Sciatic nerve (tissue), 2 donors: Measurements from ENCODE around the gene EIF1. TPM values are rescaled to one million over a fixed set of nuclear protein-coding genes. Genes with fewer than 3 reads are reported as not detected.
"Not testable (repeated sequence)": the region's sequence is repeated elsewhere in the genome, so short reads cannot be mapped to it uniquely, and the experiment has no call there.

Source experiments
- ATAC-seq: fragments of 200-7000 bp; cut with Tn5 transposase; one replicate; pipeline ENCODE4 v1.9.1; 2020; ENCODE audit warnings: mild to moderate bottlenecking, moderate library complexity
- DNase-seq: peaks from one replicate; pipeline ENCODE4 v3.0.0-alpha.2; 2020; ENCODE audit warnings: low spot score
- intact Hi-C: fragments of 100-400 bp; cut with DNase I; formaldehyde crosslinking; loops from one replicate; pipeline ENCODE4 v1.14.2; 2022
- total RNA-seq: library from RNA; stranded (reverse); fragmentation: NEBNext Ultra II Directional; extraction: Animal tissue kit (Norgen Biotek cat#: 25700); gene quantifications from one replicate; pipeline ENCODE4 v1.2.1, GENCODE V29; 2021
- donor health status: DM: no; HTN: no; CAD: no.
- donor health status: DM: no; HTN: no; CAD: no.

EIF1 gene
- total RNA-seq, 1 donor from 2014 or later = 891 TPM

DNA sequence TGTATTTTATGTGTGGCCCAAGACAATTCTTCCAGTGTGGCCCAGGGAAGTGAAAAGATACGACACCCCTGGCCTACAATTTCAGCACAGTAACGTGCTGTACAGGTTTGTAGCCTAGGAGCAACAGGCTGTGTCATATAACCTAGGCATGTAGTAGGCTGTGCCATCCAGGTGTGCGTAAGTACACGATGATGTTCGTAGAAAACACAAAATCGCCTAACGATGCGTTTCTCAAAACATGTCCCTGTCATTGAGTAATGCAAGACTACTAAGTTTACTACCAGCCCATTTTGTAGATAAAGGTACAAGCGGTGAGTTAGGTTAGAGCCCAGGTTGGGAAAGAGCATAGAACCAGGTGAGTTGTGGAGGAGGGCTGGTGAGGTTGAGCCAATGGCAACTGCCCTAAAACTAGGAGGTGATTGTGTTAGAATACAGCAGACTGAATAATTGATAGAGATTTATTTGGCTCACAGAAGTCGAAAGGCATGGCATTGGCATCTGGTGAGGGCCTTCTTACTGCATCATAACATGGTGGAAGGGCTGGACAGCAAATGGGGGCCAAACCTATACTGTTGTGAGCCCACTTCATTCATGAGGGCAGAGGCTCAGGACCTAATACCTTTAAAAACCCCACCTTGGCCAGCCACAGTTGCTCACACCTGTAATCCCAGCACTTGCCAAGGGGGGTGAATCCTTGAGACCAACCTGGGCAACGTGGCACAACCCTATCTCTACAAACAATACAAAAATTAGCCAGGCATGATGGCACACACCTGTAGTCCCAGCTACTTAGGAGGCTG is 4.2 kb downstream of the EIF1 start:
- DNase-seq (no peak), ATAC-seq (no peak)
- intact Hi-C loops = no loop called here

DNA sequence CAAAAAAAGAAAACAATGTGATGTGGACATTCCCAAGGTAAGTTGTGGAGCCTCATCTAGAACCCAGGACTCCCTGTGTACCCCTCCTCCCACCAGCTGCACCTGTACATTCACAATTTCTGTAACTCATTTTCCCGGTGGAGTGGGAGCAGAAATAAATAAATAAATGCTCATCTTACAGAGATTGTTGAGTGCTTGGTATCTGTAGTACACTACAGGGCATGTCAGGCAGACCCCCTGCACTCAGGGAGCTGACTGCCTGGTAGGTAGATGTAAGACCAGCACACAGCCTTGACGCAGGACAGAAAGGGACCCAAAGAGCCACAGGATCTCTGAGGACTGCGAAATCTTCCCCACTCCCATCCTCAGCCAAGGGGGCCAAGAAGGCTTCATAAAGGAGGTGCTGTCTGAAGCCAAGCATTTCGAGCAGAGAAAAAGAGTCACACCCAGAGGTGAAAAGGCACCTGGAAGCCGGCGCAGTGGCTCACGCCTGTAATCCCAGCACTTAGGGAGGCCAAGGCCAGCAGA is 6.5 kb downstream of the EIF1 start:
- ATAC-seq = no peak
- intact Hi-C loops = no loop called here
- DNase-seq = no peak

DNA sequence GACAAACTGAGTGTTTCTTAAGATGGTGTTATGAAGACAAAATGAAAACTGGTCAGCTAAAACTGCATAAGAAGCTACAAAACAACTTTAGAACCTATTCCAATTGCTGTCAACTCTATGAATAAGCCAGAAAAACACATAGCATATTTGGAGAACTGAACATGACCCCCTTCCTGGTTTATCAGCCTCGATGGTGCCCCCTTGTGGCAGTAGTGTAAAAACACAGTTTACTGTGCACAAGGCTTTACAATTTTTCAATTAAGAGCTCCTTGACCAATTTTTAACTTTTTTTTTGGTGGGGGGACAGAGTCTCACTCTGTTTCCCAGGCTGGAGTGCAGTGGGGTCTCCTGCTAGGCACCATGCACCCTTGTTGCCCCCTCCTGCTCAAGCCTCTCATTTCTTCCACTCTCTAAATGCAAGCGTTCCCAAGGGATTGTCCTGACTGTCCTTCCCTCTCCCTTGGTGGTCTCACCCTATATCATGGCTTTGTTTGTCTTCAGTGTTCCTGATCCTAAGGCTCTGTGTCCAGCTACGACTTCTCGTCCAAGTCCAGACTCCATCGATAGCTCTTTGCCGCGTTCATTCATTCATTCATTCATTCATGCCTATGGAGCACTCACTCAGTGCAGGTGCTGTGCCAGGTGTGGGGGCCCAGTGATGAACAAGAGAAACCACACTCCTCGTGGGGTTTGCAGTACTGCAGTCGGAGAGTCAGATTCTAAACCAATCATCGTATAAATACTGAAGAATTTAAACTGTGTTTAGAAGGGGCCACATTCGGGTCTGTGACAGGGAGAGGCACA is 7.5 kb downstream of the EIF1 start:
- ATAC-seq (peak; percentile 44), DNase-seq (peak; percentile 83)

DNA sequence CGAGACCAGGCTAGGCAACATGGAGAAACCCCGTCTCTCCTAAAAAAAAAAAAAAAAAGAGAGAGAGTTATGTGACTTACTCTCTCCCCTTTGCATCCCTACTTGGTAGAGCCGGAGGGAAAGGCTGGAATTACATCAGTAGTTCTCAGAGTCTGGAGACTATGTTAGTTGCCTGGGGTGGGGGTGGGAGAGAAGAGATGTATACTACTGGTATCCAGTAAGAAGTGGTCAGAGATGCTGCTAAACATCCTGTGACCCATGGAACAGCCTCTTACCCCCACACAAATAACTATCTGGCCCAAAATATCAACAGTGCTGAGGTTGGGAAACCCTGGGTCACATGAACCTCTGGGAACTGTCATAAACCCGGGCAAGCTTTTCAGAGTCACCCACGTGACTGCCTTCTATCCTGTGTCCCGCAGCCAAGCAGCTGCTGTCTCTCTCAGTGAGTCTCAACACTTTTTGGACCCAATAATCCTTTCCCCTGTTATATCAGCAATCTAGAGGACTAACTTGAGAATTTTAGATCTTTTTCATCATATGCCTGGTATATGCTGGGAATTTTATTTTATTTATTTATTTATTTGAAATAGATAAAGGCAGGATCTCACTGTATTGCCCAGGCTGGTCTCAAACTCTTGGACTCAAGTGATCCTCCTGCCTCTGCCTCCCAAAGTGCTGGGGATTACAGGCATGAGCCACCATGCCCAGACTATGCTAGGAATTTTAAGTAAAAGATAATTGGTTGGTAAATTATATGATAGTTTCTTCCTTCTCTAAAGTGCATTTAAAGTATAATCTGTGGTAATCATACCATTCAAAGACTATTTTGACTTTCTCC is 8.7 kb downstream of the EIF1 start:
- peak; percentile 95 for ATAC-seq
- intact Hi-C loops = no loop called here
- peak; percentile 77 for DNase-seq

More for the DNA sequence above, 7.5 kb downstream of the EIF1 start:
- intact Hi-C loops = no loop called here

DNA sequence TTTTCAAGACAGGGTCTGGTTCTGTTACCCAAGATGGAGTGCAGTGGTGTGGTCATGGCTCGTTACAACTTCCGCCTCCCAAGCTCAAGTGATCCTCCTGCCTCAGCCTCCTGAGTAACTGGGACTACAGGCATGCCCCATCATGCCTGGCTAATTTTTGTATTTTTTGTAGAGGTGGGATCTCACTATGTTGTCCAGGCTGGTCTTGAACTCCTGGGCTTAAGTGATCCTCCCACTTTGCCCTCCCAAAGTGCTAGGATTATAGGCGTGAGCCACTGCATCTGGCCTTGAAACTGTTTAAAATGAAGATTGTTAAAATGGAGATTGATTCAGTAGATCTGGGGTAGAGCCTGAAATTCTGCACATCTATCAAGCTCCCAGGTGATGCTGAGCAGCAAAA is 12.2 kb downstream of the EIF1 start:
- DNase-seq, ATAC-seq, intact Hi-C loops: not testable (repeated sequence)

DNA sequence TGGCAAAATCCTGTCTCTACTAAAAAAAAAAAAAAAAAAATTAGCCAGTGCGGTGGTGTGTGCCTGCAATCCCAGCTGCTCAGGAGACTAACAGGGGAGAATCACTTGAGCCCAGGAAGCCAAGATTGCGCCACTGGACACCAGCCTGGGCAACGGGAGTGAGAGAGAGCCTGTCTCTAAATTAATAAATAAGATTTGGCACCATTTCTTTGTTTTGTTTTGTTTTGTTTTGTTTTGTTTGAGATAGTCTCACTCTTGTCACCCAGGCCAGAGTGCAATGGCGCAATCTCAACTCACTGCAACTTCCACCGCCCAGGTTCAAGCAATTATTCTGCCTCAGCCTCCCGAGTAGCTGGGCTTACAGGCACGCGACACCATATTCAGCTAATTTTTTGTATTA is 14.0 kb downstream of the EIF1 start:
- ATAC-seq (no peak), DNase-seq (no peak)
- intact Hi-C loops = no loop called here

DNA sequence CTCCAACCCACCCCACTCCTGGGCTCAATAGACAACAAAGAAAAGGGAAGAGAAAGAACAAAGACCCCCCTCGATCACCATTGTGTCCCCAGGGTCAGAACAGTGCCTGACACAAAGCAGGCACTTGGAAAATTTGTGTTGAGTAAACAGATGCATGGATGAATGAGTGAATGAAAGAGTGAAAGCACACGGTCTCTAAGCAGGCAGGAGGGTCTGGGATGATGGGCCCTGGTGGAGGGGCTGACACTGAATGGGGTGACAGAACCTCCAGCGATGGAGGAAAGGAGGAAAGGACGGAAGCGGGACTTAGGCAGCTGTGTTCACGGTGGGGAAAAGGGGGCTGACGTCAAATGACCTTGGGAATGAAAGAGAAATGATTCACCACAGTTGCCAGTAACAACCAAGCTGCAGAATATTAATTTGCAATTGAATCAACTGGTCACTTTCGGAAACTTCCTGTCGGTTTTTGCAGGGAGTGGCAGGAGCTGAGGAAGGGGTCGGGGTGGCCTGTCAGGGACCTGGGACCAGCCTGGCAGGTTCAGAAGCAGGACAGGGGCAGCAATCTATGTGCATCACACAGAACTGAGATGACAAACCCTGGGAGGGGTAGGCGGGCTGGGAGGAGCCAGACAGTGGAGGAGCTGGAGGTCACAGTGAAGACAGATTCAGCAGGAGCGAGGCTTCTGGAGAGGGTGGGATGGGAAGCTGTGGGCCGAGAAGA is 16.7 kb downstream of the EIF1 start:
- no peak for DNase-seq
- intact Hi-C loops = no loop called here
- peak; percentile 59 for ATAC-seq

DNA sequence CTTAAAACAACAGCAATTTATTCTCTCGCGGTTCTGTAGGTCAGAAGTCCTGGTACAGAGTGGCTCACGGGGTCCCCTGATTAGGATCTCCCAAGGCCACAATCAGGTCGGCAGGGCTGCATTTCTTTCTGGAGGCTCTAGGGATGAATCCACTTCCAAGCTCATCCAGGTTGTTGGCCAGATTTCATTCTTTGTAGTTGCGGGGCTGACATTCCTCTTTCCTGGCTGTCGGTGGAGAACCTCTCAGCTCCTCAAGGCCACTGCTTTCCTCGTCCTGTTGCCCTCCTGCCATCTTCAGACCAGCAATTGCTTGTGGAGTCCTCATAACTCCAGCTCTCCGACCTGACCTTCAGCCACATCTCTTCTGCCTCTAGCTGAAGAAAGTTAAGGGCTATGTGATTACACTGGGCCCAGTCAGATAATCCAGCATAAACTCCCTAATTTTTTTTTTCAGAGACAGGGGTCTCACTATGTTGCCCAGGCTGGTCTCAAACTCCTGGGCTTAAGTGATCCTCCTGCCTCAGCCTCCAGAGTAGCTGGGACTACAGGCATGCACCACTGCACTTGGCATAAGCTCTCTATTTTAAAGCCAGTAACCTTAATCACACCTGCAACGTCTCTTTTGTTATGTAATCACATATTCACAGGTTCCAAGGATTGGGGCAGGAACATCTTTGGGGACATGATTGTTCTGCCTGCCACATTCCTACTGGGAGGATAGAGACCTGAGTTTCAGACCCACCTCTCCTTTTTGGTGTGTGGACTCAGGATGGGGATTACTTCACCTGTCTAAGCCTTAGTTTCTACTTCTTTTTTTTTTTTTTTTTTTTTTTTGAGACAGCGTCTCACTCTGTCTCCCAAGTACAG is 19.4 kb downstream of the EIF1 start:
- ATAC-seq (no peak), DNase-seq (no peak)
- intact Hi-C loops = no loop called here

DNA sequence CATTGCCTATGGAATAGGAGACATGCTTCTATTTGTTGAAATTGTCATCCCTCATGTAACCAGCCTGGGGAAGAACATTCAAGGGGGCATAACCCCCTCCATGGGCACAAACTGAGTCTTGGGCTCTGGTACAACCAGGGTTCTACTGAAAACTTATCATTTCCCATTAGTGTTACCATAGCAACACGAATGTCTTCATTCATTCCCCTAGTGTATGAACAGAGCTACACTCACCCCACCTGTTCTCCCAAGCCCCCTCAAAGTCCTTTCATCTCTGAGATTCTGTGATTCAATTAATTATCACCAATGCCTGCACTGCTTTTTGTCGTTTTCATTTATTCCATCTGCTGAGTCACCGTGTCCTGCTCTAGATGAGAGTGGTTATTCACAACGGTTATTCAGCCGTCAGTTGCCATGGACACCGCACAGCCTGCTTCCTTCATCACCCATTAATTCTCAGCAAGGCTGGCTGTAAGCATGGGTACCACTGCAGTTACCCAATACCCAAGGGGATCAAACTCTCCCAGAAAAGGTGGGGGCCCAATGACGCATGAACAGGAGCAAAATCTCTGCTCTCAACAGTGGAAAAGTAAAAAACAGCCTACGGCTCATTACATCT is 21.9 kb downstream of the EIF1 start:
- ATAC-seq (no peak), DNase-seq (no peak)
- intact Hi-C loops = no loop called here

DNA sequence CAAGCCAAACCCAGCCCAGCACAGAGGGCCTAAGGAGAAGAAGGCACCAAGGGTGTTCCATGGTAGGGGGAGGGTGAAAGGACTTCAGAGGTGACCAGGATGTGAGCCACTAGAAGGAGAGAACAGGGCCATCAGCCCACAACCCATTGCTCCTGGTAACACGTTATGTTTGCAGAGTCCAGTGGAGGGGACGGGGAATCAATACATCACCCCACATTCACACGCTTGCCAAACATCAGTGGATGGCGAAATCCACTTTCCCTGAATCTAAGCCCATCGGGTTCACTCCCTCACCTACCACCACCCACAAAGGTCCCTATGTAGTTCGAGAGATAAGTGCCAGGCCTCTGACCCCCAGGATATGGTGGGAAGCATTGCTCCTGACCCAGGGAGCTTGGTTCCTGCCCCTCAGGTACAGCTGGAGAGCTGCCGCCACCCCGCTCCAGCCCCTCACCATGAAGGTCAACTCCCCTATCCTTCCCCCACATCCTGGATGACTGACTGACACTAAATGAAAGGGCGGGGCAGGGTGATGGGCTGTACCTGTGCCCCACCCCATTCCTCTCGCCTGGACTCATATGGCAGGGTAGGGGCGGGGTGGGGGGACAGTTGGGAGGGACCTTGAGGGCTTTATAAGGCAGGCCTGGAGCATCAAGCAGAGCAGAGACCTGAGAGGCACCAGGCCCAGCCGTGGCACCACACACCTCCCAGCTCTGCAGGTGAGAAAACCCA is 23.1 kb downstream of the EIF1 start, which contains the start of gene GAST:
TSS of gene GAST (plus strand) at position 663 of the 732 bp plus-strand sequence. CDS start 3,106 bp downstream, outside the sequence.
- no peak for DNase-seq
- no peak for ATAC-seq
- intact Hi-C loops = no loop called here

DNA sequence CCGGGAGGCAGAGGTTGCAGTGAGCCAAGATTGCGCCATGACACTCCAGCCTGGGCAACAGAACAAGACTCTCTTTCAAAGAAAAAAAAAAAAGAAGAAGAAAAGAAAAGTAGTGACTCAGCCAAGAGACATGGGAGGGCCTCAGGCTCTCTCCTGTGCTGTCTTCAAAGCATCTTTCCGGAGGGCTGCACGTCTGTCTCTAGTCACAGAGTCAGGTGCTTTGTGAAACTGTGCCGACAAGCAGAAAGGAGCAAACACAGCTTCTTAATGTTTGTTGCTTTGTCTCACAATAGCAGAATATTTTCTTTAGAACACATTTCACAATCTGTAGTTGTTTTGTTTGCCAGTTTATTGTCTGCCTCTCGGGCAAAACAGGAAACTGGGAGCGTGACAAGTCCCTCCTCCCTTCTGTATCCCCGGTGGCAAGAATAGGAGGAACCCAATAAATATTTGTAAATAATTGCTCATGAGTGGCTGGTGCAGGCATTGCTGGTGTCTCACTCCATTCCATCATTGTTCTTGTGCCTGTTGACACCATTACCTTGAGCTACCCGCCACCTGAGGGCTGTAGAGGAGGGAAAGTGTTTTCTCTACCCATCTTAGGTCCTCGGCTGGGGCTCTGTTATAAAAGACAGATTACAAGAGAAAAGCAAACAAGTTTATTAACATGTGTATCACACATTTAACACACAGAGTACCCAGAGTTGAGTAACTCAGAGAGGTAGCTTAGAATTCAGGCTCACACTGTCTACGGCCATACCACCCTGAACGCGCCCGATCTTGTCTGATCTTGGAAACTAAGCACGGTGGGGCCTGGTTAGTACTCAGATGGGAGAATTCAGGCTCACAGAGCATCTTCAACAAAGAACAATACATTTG is 29.0 kb downstream of the EIF1 start:
- intact Hi-C loops = no loop called here
- DNase-seq (no peak), ATAC-seq (peak; percentile 46)

DNA sequence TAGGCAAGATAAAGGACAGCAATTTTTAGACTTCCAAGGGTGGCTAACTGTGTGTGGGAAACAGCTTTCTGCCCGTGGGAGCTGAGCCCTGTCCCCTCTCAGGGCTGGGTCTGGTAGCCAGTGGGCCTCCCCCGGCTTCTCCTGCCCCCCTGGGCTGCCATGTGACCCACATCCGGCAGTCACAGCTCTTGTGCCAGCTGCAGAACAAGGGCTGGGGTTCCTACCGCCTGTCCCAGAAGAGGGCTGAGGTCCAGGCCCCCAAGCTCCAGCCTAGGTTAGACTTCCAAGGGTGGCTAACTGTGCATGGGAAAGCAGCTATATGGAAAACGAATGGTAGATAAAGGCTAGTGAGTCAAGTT is 29.6 kb downstream of the EIF1 start:
- no peak for DNase-seq
- no peak for ATAC-seq
- intact Hi-C loops = no loop called here

DNA sequence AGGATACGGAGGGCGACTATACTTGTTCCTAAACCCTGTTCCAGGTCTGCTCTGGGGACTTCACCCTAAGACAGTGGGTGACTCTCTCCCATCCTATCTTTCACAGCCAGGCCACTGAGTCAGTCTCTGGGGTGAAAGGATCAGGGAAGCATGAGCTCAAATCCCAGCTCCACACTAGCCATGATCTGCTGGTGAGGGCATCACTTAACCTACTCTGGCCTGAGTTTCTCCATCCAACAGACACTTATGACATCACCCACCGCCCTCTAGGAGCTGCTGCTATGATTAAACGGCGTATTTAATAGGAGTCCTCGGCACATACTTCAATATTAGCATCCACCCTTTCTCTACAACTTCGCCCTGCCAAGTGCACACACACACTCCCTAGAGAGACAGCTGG is 33.5 kb downstream of the EIF1 start:
- intact Hi-C loops = no loop called here
- ATAC-seq (no peak), DNase-seq (no peak)

DNA sequence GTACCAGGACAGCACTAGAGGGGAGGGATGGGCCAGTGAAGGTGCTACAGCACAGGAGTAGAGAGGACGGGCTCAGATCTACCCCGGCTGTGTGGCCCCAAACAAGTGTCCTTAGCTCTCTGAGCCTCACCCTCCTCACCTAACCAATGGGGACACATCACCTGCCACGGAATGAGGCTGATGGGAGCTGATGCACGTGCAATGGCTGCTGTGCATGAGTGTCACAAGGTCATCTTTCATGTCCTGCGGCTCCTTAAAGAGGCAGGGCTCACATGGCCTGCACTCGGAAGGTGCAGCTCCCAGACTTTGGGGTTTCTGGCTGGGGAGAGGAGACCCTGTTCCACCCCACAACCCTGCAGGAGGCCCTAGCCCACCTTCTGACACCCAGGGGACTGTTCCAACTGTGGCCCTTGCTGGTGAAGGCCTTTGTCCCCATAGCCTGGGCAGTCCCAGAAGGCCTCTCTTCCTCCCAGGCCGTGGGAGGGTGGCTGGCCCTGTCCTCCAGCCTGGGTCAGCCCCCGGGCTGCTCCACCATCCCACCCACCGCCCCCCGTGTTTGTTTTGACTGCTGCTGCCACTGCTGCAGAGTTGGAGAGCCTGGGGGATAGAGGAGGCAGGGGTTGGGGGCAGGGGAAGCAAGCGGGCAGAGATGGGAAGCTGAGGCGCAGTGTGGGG is 35.3 kb downstream of the EIF1 start:
- ATAC-seq = no peak
- intact Hi-C loops = no loop called here
- no peak for DNase-seq

DNA sequence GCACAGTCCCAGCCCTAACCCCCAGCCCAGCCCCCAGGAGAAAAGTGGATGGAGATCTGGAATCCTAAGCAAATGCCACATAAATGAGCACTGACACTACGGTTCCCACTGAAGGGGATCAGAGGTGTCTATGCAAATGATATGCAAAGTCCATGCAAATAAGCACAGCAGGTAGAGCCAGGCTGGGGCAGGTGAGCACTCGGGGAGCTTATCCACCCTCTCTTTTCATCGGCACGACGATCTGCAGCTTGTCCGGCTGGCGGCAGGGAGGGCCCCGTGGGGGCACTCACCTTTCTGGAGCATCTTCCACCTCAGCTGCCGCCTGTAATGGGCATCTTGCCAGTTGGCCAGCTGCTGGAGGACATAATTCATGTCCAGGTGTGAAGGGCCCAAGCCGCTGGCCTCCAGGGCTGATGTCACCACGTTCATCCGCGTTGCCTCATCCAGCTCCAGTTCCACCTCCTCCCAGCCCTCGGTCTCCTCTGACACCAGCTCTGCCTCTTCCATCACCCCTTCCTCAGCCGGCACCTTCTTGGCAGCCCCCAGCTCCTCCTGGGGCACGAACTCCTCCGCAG is 35.9 kb downstream of the EIF1 start:
- intact Hi-C loops = no loop called here
- DNase-seq (no peak), ATAC-seq (no peak)
